Hepatocyte (in vitro differentiated cells): ENCODE results near the gene ZBTB20.

Source experiments
- CTCF ChIP-seq: fragments of 200-600 bp; sonication (generic); IDR thresholded peaks from 2 replicates; pipeline ENCODE4 v1.5.1; 2016; ENCODE audit warnings: antibody characterized with exemption, mild to moderate bottlenecking; ENCODE audit not compliant: poor library complexity
- EZH2 ChIP-seq: fragments of 200-600 bp; sonication (generic); IDR thresholded peaks from 2 replicates; pipeline ENCODE4 v1.6.1; 2016; ENCODE audit warnings: antibody characterized with exemption, mild to moderate bottlenecking, borderline replicate concordance

- no peak for TF ChIP-seq CTCF
- TF ChIP-seq EZH2 = no peak
Measured at GRCh38 chr3:114804099-114804498, 343.0 kb downstream of the ZBTB20 start.
